Measurements from ENCODE around the gene UPB1. TPM values are rescaled to one million over a fixed set of nuclear protein-coding genes. Genes with fewer than 3 reads are reported as not detected.
"Not testable (repeated sequence)": the region's sequence is repeated elsewhere in the genome, so short reads cannot be mapped to it uniquely, and the experiment has no call there.

The UPB1 gene
- total RNA-seq, 1 donor from 2014 or later, result 0.32 TPM

DNA sequence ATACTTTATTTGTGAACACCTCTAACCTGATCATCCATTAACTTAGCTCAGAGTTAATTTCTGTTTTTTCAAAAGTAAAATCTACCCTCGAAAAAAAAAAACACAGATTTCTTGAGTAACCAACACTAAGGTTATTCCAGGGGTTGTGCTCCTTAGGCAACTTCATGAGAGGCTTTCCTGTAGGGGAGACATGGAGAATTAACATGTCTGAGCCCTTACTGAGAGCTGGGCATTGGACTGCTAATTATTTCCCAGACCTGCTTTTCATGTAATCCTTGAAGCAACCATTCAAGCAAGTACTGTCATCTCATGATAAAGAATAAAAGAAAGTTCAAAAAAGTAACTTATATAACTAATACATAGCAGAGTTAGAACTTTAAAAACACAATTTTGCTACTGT is 13.5 kb upstream of the UPB1 start:
- no peak for DNase-seq (ENCODE audit: low spot score)

DNA sequence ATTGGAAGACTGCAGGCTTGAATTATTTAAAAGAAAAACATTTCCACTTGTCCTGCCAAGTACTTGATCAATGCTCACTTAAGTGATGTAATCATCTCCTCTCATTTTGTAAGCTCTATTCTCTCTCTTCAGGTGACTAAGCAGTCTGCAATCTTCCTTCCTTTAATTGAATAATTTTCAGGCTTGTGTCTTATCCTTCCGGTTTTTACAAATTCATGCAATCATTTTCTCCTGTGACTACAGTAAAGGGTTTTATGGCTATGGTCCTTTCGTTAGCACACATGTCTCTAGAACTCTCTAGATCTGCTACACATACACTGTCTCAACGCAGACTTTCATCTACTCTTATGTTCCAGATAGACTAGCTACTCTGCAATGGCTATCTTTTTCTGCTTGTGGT is 12.6 kb upstream of the UPB1 start:
- DNase-seq (ENCODE audit: low spot score), result no peak

- no peak for DNase-seq (ENCODE audit: low spot score)
Measured at GRCh38 chr22:24482998-24483397, 12.1 kb upstream of the UPB1 start.

- DNase-seq (ENCODE audit: low spot score), result no peak
Measured at GRCh38 chr22:24483976-24484545, 11.1 kb upstream of the UPB1 start.

DNA sequence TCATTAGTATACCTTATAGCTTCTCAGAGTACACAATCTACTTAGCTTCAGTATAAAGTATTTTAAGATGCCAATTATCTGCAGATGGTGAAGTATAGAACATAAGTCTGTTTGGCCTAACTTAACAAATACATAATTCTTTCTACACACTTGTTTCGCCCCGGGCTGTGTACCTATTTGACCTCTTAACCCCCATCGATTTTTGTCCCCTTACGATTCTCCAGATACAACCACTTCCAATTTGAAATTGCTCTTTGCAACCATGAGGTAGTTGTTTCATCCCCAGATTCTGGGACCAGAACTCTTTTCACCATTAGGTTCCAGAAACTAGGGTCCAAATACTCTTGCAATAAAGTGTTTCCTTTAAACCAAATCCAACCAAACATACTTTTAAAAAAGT is 10.0 kb upstream of the UPB1 start:
- no peak for DNase-seq (ENCODE audit: low spot score)

DNA sequence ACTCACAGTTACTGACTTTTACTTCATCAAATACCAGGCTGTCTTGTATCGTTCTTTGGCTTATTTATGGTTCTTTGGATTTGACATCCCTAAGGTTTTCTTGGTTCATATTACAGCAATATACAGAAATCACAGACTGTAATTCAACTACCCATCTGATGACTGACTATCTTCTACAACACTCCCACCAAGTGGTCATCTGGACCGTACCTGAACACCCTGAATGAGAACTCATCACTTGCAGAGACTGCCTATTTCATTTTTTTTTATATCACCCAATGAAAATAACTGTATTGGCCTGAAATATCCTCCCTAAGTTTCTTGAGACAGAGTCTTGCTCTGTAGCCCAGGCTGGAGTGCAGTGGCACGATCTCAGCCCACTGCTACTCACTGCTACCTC is 9.5 kb upstream of the UPB1 start:
- DNase-seq (ENCODE audit: low spot score), result no peak

- no peak for DNase-seq (ENCODE audit: low spot score)
Measured at GRCh38 chr22:24486501-24486921, 8.6 kb upstream of the UPB1 start.

DNA sequence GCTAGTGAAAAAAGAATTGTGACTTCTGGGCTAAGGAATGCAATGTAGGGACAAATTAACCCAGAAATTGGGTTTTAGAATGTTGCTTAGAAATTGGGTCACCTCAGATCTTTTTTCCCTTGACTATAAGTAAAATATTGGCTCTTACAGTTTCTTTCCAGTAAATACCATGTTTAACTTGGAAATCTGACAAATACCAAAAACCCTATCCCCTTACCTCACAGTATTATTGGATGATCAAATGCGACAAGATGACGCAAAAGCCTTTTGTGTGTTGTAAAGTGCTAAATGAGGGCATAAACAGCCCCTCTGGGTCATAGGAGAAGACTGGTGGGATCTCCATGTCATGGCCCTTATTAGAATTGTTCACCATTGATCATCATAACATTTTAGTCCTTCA is 6.1 kb upstream of the UPB1 start:
- DNase-seq (ENCODE audit: low spot score), result no peak

DNA sequence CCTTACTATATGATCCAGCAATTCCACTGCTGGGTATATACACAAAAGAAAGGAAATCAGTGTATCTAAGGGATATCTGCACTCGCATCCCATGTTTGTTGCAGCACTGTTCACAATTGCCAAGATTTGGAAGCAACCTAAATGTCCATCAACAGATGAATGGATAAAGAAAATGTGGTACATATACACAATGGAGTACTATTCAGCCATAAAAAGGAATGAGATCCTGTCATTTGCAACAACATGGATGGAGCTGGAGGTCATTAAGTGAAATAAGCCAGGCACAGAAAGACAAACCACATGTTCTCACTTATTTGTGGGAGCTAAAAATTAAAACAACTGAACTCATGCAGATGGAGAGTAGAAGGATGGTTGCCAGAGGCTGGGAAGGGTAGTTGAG is 5.7 kb upstream of the UPB1 start:
- DNase-seq (ENCODE audit: low spot score), result not testable (repeated sequence)

- no peak for DNase-seq (ENCODE audit: low spot score)
Measured at GRCh38 chr22:24492391-24492790, 2.7 kb upstream of the UPB1 start.

DNA sequence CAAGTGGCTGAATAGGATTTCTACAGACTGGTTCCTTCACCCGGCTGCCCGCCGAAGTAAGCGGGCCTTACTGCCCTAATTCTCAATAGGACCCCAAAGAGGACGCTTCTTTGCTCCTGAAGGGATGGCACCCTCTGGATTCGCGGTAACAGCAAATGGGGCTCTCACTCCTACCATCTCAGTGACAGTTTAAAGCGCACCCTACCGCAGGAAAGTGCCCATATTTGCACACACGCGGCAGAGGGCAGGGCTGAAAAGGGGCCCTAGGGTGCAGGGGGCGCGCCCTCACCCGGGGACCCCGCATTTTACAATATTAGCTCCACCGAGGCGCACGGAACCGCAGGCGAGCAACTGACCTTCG is 985 bp upstream of the UPB1 start:
- no peak for DNase-seq (ENCODE audit: low spot score)

DNA sequence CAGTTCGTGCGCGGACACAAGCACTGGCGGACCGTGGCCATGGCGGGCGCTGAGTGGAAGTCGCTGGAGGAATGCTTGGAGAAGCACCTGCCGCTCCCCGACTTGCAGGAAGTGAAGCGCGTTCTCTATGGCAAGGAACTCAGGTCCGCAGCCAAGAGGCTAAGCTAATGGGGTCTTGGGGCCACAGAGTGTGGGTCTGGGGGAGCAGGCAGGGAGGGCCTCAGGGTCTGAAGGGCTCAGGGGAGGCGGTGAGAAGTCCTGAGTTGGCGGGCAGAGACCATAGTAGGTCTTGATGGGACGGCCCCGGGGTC is 188 bp downstream of the UPB1 start:
- DNase-seq (ENCODE audit: low spot score), result no peak

DNA sequence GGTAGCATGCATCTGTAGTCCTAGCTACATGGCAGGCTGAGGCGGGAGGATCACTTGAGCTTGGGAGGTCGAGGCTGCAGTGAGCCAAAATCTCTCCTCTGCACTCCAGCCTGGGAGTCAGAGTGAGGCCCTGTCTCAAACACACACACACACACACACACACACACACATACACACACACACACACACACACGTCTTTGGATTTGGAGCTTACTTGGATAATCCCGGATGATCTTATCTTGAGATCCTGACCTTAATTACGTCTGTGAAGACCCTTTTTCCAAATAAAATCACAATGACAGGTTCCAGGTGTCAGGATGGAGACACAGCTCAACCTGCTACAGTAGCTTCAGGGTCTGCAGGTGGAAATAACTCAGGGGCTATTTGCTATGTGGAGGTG is 1.1 kb downstream of the UPB1 start:
- DNase-seq (ENCODE audit: low spot score), result no peak

GRCh38 chr22:24496661-24497060 is 1.5 kb downstream of the UPB1 start:
- no peak for DNase-seq (ENCODE audit: low spot score)

DNA sequence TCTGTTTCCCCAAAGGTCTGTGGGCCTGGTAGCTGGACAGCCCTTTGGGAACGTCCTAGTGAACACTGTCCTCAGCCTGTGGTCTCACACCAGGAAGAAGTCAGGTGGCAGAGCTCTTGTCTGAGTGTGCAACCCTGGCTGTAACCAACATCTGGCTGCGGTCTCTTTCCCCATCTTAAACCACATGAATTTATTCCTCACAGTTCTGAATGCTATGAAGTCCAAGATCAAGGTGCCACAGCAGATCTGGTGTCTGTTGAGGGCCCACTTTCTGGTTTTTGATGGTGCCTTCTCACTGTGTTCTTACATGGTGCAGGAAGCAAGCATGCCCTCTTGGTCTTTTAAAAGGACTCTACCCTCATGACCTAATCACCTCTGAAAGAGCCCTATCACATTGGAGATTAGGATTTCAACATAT is 2.7 kb downstream of the UPB1 start:
- DNase-seq (ENCODE audit: low spot score), result no peak

GRCh38 chr22:24498824-24499223 is 3.7 kb downstream of the UPB1 start:
- DNase-seq (ENCODE audit: low spot score), result no peak

DNA sequence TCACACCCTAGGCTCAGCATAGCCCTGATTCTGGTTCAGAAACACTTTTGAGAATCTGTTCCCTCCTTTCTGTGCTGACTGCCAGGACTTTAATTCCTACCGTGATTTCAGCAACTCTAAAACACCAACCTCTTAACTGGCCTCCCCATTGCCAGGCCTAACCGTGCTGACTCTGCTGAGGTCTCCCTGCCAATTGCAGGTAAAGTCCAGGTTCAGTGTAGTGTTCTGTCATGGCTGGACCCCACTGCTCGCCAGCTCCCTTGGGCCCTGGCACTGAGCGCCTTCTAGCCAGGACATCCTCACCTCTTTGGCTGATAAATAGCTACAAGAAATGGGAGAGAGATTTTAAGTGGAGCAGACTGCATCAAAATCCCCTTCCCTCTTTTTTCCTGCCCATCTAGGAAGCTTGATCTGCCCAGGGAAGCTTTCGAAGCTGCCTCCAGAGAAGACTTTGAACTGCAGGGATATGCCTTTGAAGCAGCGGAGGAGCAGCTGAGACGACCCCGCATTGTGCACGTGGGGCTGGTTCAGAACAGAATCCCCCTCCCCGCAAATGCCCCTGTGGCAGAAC is 4.7 kb downstream of the UPB1 start:
- no peak for DNase-seq (ENCODE audit: low spot score)

DNA sequence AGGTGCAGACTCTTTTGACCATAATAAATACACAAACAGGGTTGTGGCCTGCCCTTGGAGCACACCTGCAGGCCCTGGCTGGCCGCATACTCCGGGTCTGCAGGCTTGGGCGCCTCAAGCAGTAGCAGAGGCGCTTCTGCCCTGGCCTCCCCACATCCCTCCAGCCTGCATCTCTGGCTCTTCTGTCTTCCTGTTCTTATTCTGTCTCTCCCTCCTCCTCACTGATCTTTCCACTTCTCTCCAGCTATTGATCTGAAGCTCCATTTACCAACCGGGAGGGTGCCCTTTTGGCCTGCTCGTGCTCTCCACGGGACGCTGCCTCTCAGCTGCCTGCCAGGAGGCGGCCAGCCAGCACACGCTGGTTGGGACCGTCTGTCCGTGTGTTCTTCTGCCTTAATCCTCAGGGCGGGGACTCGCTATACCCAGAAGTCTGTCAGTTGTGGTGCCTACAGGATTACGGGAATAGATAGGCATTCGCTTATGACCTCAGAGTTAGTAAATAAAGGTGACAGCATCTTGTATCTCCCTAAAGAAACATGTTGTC is 5.2 kb downstream of the UPB1 start:
- no peak for DNase-seq (ENCODE audit: low spot score)

- DNase-seq (ENCODE audit: low spot score), result no peak
Measured at GRCh38 chr22:24501301-24502005, 6.3 kb downstream of the UPB1 start.

GRCh38 chr22:24502034-24502433 is 6.9 kb downstream of the UPB1 start:
- no peak for DNase-seq (ENCODE audit: low spot score)

DNA sequence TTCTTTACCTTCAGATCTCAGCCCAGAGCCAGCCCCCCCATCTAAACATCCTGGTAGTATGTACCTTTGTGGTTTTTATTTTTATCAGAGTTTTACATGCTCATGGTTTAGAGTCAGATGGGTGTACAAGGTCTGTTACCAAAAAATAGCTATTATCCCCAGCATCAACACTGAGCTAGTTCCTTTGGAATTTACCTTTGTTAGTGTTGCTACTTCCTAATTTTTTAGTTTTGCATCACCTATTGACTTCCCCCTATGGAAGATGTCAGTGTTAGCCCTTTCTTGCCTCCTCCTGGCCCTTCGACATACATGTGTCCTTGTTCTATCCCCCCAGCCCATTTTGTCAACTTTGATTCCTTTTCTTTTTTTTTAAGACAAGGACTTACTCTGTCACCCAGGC is 7.4 kb downstream of the UPB1 start:
- DNase-seq (ENCODE audit: low spot score), result no peak

GRCh38 chr22:24503137-24503842 is 8.2 kb downstream of the UPB1 start:
- no peak for DNase-seq (ENCODE audit: low spot score)
